Activated CD8-positive, alpha-beta memory T cell treated with anti-CD3 and anti-CD28 coated beads for 4 hours (primary cell): ENCODE data around the gene LPO.

Source experiments
- DNase-seq, 2 donors: peaks; one replicate each; pipeline ENCODE4 v3.0.0-alpha.2; 2020; ENCODE audit warnings: low read depth in 2 of 2

LPO gene

GRCh38 chr17:58303971-58304749 is 65.8 kb downstream of the LPO start:
- no peak for DNase-seq

GRCh38 chr17:58304750-58305486 is 66.5 kb downstream of the LPO start:
- no peak for DNase-seq

- DNase-seq: no peak
Measured at GRCh38 chr17:58305626-58306025, 67.2 kb downstream of the LPO start.

- no peak for DNase-seq
Measured at GRCh38 chr17:58306131-58306951, 68.0 kb downstream of the LPO start.

- DNase-seq: no peak
Measured at GRCh38 chr17:58307468-58308172, 69.2 kb downstream of the LPO start.

GRCh38 chr17:58308173-58308984 is 70.0 kb downstream of the LPO start:
- no peak for DNase-seq

GRCh38 chr17:58308985-58309917 is 70.9 kb downstream of the LPO start:
- DNase-seq: no peak

GRCh38 chr17:58309918-58310259 is 71.5 kb downstream of the LPO start:
- DNase-seq: no peak

GRCh38 chr17:58310511-58311428 is 72.4 kb downstream of the LPO start:
- DNase-seq: no peak

- DNase-seq: no peak
Measured at GRCh38 chr17:58311429-58311894, 73.1 kb downstream of the LPO start.

GRCh38 chr17:58312021-58312630 is 73.7 kb downstream of the LPO start:
- no peak for DNase-seq

- DNase-seq: no peak
Measured at GRCh38 chr17:58312829-58313228, 74.4 kb downstream of the LPO start.

GRCh38 chr17:58313815-58314705 is 75.7 kb downstream of the LPO start:
- no peak for DNase-seq

GRCh38 chr17:58314706-58315015 is 76.3 kb downstream of the LPO start:
- DNase-seq: no peak

GRCh38 chr17:58315281-58315711 is 76.9 kb downstream of the LPO start:
- DNase-seq: no peak

- DNase-seq: no peak
Measured at GRCh38 chr17:58315750-58316149, 77.4 kb downstream of the LPO start.

- no peak for DNase-seq
Measured at GRCh38 chr17:58316260-58316960, 78.0 kb downstream of the LPO start.
